ENCODE measurements around the gene ANXA1.

GRCh38 chr9:73173557-73174329, 22.1 kb downstream of the ANXA1 start:
- TF ChIP-seq CTCF (IDR thresholded peaks at IDR 0.05) (no peak), POLR2AphosphoS5 (IDR thresholded peaks at IDR 0.05; ENCODE audit: low read depth, low read length) (no peak), REST (IDR thresholded peaks at IDR 0.05; ENCODE audit: insufficient read depth in 1 of 2, low read depth in 2 of 2, low read length in 1 of 2) (no peak)

Data from Panc1 (cell line).